Measurements from ENCODE around the gene FRMPD2.
"Not testable (repeated sequence)": the region's sequence is repeated elsewhere in the genome, so short reads cannot be mapped to it uniquely, and the experiment has no call there.

FRMPD2 gene

GRCh38 chr10:48234295-48234694 is 40.2 kb downstream of the FRMPD2 start:
- H3K27me3 Mint-ChIP-seq: peaks cover 25% of the 10 kb centered on the region
- no peak overlapping the region for H3K27ac Mint-ChIP-seq (ENCODE audit: low read depth)
- ATAC-seq (replicated peaks; ENCODE audit: extremely low read depth, poor library complexity, severe bottlenecking): no peak
- H3K9me3 Mint-ChIP-seq: no peaks in the 10 kb centered on the region
- H3K4me3 Mint-ChIP-seq: no peak overlapping the region
- no peaks in the 10 kb centered on the region for H3K36me3 Mint-ChIP-seq (ENCODE audit: insufficient read depth)
- no peaks in the 10 kb centered on the region for H3K4me1 Mint-ChIP-seq
- no peak for DNase-seq (ENCODE audit: low spot score in 2 of 2)

- H3K4me1 Mint-ChIP-seq: no peaks in the 10 kb centered on the region
These were observed 40.9 kb downstream of the FRMPD2 start for GRCh38 chr10:48233559-48234005.

GRCh38 chr10:48232717-48233447 is 41.6 kb downstream of the FRMPD2 start:
- no peaks in the 10 kb centered on the region for H3K4me1 Mint-ChIP-seq
- DNase-seq (ENCODE audit: low spot score in 2 of 2) (no peak), ATAC-seq (replicated peaks; ENCODE audit: extremely low read depth, poor library complexity, severe bottlenecking) (no peak)
- H3K36me3 Mint-ChIP-seq (ENCODE audit: insufficient read depth): no peaks in the 10 kb centered on the region
- no peak overlapping the region for H3K4me3 Mint-ChIP-seq
- no peak overlapping the region for H3K27ac Mint-ChIP-seq (ENCODE audit: low read depth)
- peaks cover 34% of the 10 kb centered on the region for H3K27me3 Mint-ChIP-seq
- H3K9me3 Mint-ChIP-seq: no peaks in the 10 kb centered on the region

More at GRCh38 chr10:48233559-48234005, 40.9 kb downstream of the FRMPD2 start:
- Mint-ChIP-seq H3K9me3 (no peaks in the 10 kb centered on the region), H3K4me3 (no peak overlapping the region), H3K36me3 (ENCODE audit: insufficient read depth) (no peaks in the 10 kb centered on the region), H3K27me3 (peaks cover 28% of the 10 kb centered on the region), H3K27ac (ENCODE audit: low read depth) (no peak overlapping the region)
- ATAC-seq (replicated peaks; ENCODE audit: extremely low read depth, poor library complexity, severe bottlenecking) (no peak), DNase-seq (ENCODE audit: low spot score in 2 of 2) (no peak)

GRCh38 chr10:48231699-48232315 is 42.7 kb downstream of the FRMPD2 start:
- no peaks in the 10 kb centered on the region for H3K36me3 Mint-ChIP-seq (ENCODE audit: insufficient read depth)
- no peaks in the 10 kb centered on the region for H3K9me3 Mint-ChIP-seq
- ATAC-seq (replicated peaks; ENCODE audit: extremely low read depth, poor library complexity, severe bottlenecking): no peak
- H3K27ac Mint-ChIP-seq (ENCODE audit: low read depth): no peak overlapping the region
- H3K4me1 Mint-ChIP-seq: no peaks in the 10 kb centered on the region
- H3K4me3 Mint-ChIP-seq: no peak overlapping the region
- peaks cover 34% of the 10 kb centered on the region for H3K27me3 Mint-ChIP-seq
- no peak for DNase-seq (ENCODE audit: low spot score in 2 of 2)

DNA sequence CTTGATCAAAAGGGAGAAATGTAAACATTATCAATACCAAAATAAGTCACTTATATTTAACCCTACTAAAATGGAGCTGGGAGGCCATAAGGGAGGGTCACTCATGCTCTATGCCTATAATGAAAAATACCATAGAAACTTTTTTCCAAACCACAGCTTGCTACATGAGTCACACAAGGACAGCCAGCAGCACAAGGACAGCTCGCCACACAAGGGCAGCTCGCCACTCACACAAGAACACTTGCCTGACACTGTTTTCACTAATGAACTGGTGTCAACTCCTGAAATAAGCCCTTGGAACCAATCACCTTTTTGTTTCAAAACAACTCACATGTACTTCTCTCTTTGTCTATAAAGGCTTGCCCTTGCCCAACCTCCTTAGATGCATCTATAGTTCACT is 43.3 kb downstream of the FRMPD2 start:
- Mint-ChIP-seq H3K36me3 (ENCODE audit: insufficient read depth) (no peaks in the 10 kb centered on the region), H3K4me3 (no peak overlapping the region), H3K27me3 (peaks cover 32% of the 10 kb centered on the region), H3K4me1 (no peaks in the 10 kb centered on the region), H3K9me3 (no peaks in the 10 kb centered on the region), H3K27ac (ENCODE audit: low read depth) (no peak overlapping the region)
- DNase-seq (ENCODE audit: low spot score in 2 of 2) (no peak), ATAC-seq (replicated peaks; ENCODE audit: extremely low read depth, poor library complexity, severe bottlenecking) (no peak)

- Mint-ChIP-seq H3K4me1 (peaks cover 5% of the 10 kb centered on the region), H3K27me3 (peaks cover 33% of the 10 kb centered on the region), H3K9me3 (no peaks in the 10 kb centered on the region), H3K27ac (ENCODE audit: low read depth) (no peak overlapping the region), H3K4me3 (no peak overlapping the region), H3K36me3 (ENCODE audit: insufficient read depth) (no peaks in the 10 kb centered on the region)
- no peak for ATAC-seq (replicated peaks; ENCODE audit: extremely low read depth, poor library complexity, severe bottlenecking)
- no peak for DNase-seq (ENCODE audit: low spot score in 2 of 2)
These were observed 47.3 kb downstream of the FRMPD2 start for GRCh38 chr10:48227213-48227612.

DNA sequence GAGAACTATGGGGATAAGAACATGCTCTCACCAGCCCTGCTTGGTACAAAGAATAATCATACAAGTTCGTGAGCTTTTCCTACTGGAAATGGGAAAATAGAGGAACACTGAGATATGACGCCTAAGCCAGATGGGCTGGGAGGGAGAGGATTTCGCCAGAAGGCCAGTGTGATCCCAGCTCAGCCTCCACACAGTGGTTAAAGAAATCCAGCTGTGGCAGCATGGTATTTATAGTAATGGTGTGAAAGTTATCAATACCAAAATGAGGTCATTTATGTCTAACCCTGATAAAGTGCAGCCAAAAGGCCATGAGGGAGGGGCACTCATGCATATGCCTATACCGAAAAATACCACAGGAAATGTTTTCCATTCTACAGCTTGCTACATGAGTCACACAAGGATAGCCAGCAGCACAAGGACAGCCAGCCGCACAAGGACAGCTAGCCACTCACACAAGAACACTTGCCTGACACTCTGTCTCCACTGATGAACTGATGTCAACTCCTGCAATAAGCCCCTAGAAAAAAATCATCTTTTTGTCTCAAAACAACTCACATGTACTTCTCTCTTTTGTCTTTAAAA is 49.4 kb downstream of the FRMPD2 start:
- ATAC-seq (replicated peaks; ENCODE audit: extremely low read depth, poor library complexity, severe bottlenecking) (no peak), DNase-seq (ENCODE audit: low spot score in 2 of 2) (no peak)
- H3K4me3 Mint-ChIP-seq: no peak overlapping the region
- H3K4me1 Mint-ChIP-seq: peaks cover 5% of the 10 kb centered on the region
- no peaks in the 10 kb centered on the region for H3K9me3 Mint-ChIP-seq
- no peaks in the 10 kb centered on the region for H3K36me3 Mint-ChIP-seq (ENCODE audit: insufficient read depth)
- no peak overlapping the region for H3K27ac Mint-ChIP-seq (ENCODE audit: low read depth)
- H3K27me3 Mint-ChIP-seq: peaks cover 33% of the 10 kb centered on the region

DNA sequence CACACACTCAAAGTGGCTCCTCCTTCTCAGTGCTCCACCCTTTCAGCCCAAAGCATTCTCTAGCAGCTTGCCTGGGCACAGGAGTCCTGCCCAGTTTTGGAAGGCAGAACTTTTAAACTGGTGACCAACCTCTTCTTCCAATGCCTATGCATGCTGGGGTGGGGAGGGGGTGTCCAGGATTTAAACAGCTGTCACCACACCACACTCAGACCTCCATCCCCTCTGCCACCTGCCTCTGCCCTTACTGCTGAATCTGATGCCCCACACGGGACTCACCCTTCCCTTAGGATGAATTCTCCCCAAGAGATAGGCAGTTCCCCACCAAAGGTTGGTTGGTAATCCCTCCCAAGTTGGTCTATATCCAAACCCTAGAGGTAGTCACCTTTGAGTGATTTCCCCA is 50.2 kb downstream of the FRMPD2 start:
- H3K27me3 Mint-ChIP-seq: peaks cover 34% of the 10 kb centered on the region
- DNase-seq (ENCODE audit: low spot score in 2 of 2) (no peak), ATAC-seq (replicated peaks; ENCODE audit: extremely low read depth, poor library complexity, severe bottlenecking) (no peak)
- peaks cover 5% of the 10 kb centered on the region for H3K4me1 Mint-ChIP-seq
- H3K27ac Mint-ChIP-seq (ENCODE audit: low read depth): no peak overlapping the region
- H3K9me3 Mint-ChIP-seq: no peaks in the 10 kb centered on the region
- no peaks in the 10 kb centered on the region for H3K36me3 Mint-ChIP-seq (ENCODE audit: insufficient read depth)
- H3K4me3 Mint-ChIP-seq: no peak overlapping the region

GRCh38 chr10:48221814-48222213 is 52.7 kb downstream of the FRMPD2 start:
- no peak for DNase-seq (ENCODE audit: low spot score in 2 of 2)
- ATAC-seq (replicated peaks; ENCODE audit: extremely low read depth, poor library complexity, severe bottlenecking): no peak
- H3K4me1 Mint-ChIP-seq: peaks cover 5% of the 10 kb centered on the region
- H3K36me3 Mint-ChIP-seq (ENCODE audit: insufficient read depth): no peaks in the 10 kb centered on the region
- no peaks in the 10 kb centered on the region for H3K9me3 Mint-ChIP-seq
- H3K4me3 Mint-ChIP-seq: no peak overlapping the region
- H3K27me3 Mint-ChIP-seq: peaks cover 38% of the 10 kb centered on the region
- no peak overlapping the region for H3K27ac Mint-ChIP-seq (ENCODE audit: low read depth)

DNA sequence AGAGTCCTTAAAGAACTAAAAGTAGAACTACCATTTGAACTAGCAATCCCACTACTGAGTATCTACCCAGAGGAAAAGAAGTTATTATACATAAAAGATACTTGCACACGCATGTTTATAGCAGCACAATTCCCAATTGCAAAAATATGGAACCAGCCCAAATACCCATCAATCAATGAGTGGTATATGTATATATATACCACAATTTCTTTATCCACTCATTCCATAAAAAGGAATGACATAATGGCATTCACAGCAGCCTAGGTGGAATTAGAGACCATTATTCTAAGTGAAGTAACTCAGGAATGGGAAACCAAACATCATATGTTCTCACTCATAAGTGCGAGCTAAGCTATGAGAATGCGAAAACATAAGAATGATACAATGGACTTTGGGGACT is 53.5 kb downstream of the FRMPD2 start:
- not testable (repeated sequence) for H3K36me3 Mint-ChIP-seq (ENCODE audit: insufficient read depth); H3K9me3 Mint-ChIP-seq; H3K4me3 Mint-ChIP-seq; H3K27ac Mint-ChIP-seq (ENCODE audit: low read depth); ATAC-seq (replicated peaks; ENCODE audit: extremely low read depth, poor library complexity, severe bottlenecking); DNase-seq (ENCODE audit: low spot score in 2 of 2); H3K4me1 Mint-ChIP-seq
- peaks cover 38% of the 10 kb centered on the region for H3K27me3 Mint-ChIP-seq

DNA sequence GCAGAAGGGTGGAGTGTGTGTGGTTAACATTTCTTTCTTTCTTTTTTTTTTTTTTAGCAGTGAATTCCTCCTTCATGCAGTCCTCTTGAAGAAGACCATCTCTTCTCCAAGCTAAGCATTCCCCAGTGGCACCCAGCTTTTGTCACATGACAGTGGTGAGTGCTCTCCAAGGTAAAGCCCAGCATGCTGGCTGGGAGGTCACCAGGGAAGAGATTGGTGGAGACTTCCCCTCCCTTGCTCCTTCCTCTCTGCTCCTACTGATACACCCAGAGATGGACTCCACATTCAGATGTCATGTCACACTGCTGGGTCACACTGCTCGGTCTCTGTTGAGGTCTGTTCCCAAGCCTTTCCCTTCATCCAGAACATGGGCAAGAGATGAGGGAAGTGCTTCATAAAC is 55.3 kb downstream of the FRMPD2 start:
- ATAC-seq (replicated peaks; ENCODE audit: extremely low read depth, poor library complexity, severe bottlenecking) (no peak), DNase-seq (ENCODE audit: low spot score in 2 of 2) (no peak)
- H3K27ac Mint-ChIP-seq (ENCODE audit: low read depth): no peak overlapping the region
- peaks cover 40% of the 10 kb centered on the region for H3K27me3 Mint-ChIP-seq
- H3K4me3 Mint-ChIP-seq: no peak overlapping the region
- H3K9me3 Mint-ChIP-seq: no peaks in the 10 kb centered on the region
- no peaks in the 10 kb centered on the region for H3K36me3 Mint-ChIP-seq (ENCODE audit: insufficient read depth)
- no peaks in the 10 kb centered on the region for H3K4me1 Mint-ChIP-seq

DNA sequence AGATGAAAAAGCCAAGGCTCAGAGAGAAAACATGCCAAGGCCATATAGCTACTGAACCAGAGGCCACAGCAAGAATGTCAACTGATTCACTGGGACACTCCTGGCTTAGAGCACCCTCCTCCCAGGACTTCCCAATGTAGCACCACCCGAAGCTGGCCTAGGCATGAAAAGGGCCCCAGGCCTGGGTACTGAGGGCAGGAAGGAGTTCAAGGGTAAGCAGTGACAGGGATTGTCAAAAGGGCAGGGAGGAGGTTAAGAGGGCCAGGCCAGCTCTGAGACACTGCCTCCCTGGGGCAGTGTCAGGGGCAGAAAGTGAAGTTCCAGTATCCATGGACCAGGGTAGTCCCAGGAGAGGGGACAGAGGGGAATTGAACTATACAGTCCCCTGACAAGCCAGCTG is 57.8 kb downstream of the FRMPD2 start:
- Mint-ChIP-seq H3K27me3 (peaks cover 38% of the 10 kb centered on the region), H3K27ac (ENCODE audit: low read depth) (no peak overlapping the region), H3K9me3 (no peaks in the 10 kb centered on the region), H3K4me3 (no peak overlapping the region), H3K4me1 (no peaks in the 10 kb centered on the region), H3K36me3 (ENCODE audit: insufficient read depth) (no peaks in the 10 kb centered on the region)
- no peak for DNase-seq (ENCODE audit: low spot score in 2 of 2)
- no peak for ATAC-seq (replicated peaks; ENCODE audit: extremely low read depth, poor library complexity, severe bottlenecking)

GRCh38 chr10:48216204-48216505 is 58.3 kb downstream of the FRMPD2 start:
- Mint-ChIP-seq H3K27me3 (peaks cover 44% of the 10 kb centered on the region), H3K36me3 (ENCODE audit: insufficient read depth) (no peaks in the 10 kb centered on the region), H3K4me1 (no peaks in the 10 kb centered on the region), H3K9me3 (no peaks in the 10 kb centered on the region), H3K27ac (ENCODE audit: low read depth) (no peak overlapping the region), H3K4me3 (no peak overlapping the region)
- ATAC-seq (replicated peaks; ENCODE audit: extremely low read depth, poor library complexity, severe bottlenecking) (no peak), DNase-seq (ENCODE audit: low spot score in 2 of 2) (no peak)

Measured in central memory CD8-positive, alpha-beta T cell (primary cell).